ENCODE results near the gene MAL. TPM values are rescaled to one million over a fixed set of nuclear protein-coding genes. Genes with fewer than 3 reads are reported as not detected.

MAL gene
- total and polyA plus RNA-seq, 2 experiments from 2014 or later = 0.24 to 0.31 TPM

GRCh38 chr2:95062242-95063085 lies 37.0 kb downstream of the MAL start:
- no peaks in the 10 kb centered on the region for H3K9me3 Mint-ChIP-seq
- Histone ChIP-seq H3K9me2 (ENCODE audit: insufficient read depth) (no peaks in the 10 kb centered on the region), H2AFZ (peak overlapping the region; percentile 98), H3K4me3 (0 out of 2 replicates have a peak overlapping the region, but pooled peaks have one; percentile 18), H3K36me3 (ENCODE audit: insufficient read depth) (no peaks in the 10 kb centered on the region), H3F3A (replicated peaks; ENCODE audit: low read depth) (no peaks in the 10 kb centered on the region), H3K27me3 (ENCODE audit: insufficient read depth) (no peaks in the 10 kb centered on the region), H4K20me1 (replicated peaks; ENCODE audit: insufficient read depth) (no peaks in the 10 kb centered on the region), H3K4me2 (peak overlapping the region; percentile 72), H3K27ac (ENCODE audit: low read depth) (peak overlapping the region; percentile 59; the same call in 1 of the 2 replicates), H3K4me1 (ENCODE audit: insufficient read depth) (peaks cover 21% of the 10 kb centered on the region), H3K79me2 (replicated peaks; ENCODE audit: insufficient read depth) (no peaks in the 10 kb centered on the region)
- ATAC-seq (peak; percentile 79), DNase-seq (ENCODE audit: low spot score) (peak; percentile 50)
- H3K36me3 Mint-ChIP-seq (ENCODE audit: low read depth) = no peaks in the 10 kb centered on the region
- peaks cover 18% of the 10 kb centered on the region for H3K4me1 Mint-ChIP-seq
- H3K4me3 Mint-ChIP-seq = no peak overlapping the region; the same call in 2 of the 3 replicates
- H3K27me3 Mint-ChIP-seq (ENCODE audit: insufficient read depth, low read depth, poor library complexity) = peaks cover 25% of the 10 kb centered on the region
- TF ChIP-seq ZNF462 (CRISPR knock-in tag; IDR thresholded peaks at IDR 0.05) = no peak
- no peak overlapping the region for H3K27ac Mint-ChIP-seq

GRCh38 chr2:95063086-95063958 lies 37.8 kb downstream of the MAL start:
- Histone ChIP-seq H3K36me3 (ENCODE audit: insufficient read depth) (no peaks in the 10 kb centered on the region), H3K4me2 (peak overlapping the region; percentile 72), H3K4me1 (ENCODE audit: insufficient read depth) (peaks cover 21% of the 10 kb centered on the region), H3K4me3 (0 out of 2 replicates have a peak overlapping the region, but pooled peaks have one; percentile 18), H3F3A (replicated peaks; ENCODE audit: low read depth) (no peaks in the 10 kb centered on the region), H3K27me3 (ENCODE audit: insufficient read depth) (no peaks in the 10 kb centered on the region), H3K27ac (ENCODE audit: low read depth) (peak overlapping the region; percentile 59; the same call in 1 of the 2 replicates), H3K9me2 (ENCODE audit: insufficient read depth) (no peaks in the 10 kb centered on the region), H4K20me1 (replicated peaks; ENCODE audit: insufficient read depth) (no peaks in the 10 kb centered on the region), H2AFZ (peak overlapping the region; percentile 98), H3K79me2 (replicated peaks; ENCODE audit: insufficient read depth) (no peaks in the 10 kb centered on the region)
- Mint-ChIP-seq H3K4me1 (peaks cover 18% of the 10 kb centered on the region), H3K9me3 (no peaks in the 10 kb centered on the region), H3K36me3 (ENCODE audit: low read depth) (no peaks in the 10 kb centered on the region), H3K27ac (no peak overlapping the region), H3K4me3 (no peak overlapping the region; the same call in 2 of the 3 replicates), H3K27me3 (ENCODE audit: insufficient read depth, low read depth, poor library complexity) (peaks cover 26% of the 10 kb centered on the region)
- no peak for TF ChIP-seq POLR2AphosphoS5 (IDR thresholded peaks at IDR 0.05; ENCODE audit: low read depth)
- no peak for TF ChIP-seq STAT1 (IDR thresholded peaks at IDR 0.05; ENCODE audit: unreplicated experiment)
- TF ChIP-seq ZNF114 (CRISPR knock-in tag; IDR thresholded peaks at IDR 0.05) = no peak
- ATAC-seq (peak; percentile 17; the same call in 2 of the 3 replicates), DNase-seq (ENCODE audit: low spot score) (no peak)
